H4 (cell line): ENCODE results near the gene MEIS2. TPM values are rescaled to one million over a fixed set of nuclear protein-coding genes. Genes with fewer than 3 reads are reported as not detected.

ENCODE experiments used
- DNase-seq: peaks from one replicate; pipeline ENCODE4 v3.0.0-alpha.2; 2015; ENCODE audit warnings: low spot score
- total RNA-seq: library from RNA; depleted of rRNA; stranded (reverse); fragments of >200 nt; shearing (Covaris generic); gene quantifications from 2 replicates; pipeline ENCODE4 v1.2.3, GENCODE V29; 2014

The MEIS2 gene
- total RNA-seq, 1 experiment from 2014 or later, result 13.0 TPM

- no peak for DNase-seq
Measured at GRCh38 chr15:36879568-36880222, 220.7 kb downstream of the MEIS2 start.

DNA sequence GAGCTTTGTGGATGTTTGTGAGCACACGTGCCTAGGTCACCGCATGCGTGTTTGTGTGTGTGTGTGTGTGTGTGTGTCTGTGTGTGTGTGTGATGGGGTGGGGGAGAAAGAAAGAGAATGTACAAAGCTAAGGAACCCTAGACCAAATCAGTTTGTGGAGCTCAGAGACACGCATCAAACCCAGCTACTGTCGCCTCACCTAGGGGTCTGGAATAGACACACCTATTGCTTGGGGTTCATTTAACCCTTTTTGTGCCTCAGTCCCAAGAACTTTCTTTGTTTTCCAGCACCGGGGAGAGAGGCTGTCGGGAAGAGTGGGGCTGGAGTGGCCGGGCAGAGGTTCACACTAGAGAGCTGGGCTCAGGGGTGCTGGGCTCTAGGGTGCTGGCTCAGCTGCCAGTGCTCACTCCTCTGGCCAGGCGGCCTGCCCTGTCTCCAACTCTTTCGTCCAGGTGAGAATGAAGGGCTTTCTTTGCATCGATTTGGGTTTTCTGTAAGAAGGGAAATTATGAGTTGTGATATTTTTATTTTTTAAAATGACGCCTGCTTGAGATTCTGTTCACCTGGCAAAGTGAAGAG lies 221.6 kb downstream of the MEIS2 start:
- DNase-seq, result no peak

DNA sequence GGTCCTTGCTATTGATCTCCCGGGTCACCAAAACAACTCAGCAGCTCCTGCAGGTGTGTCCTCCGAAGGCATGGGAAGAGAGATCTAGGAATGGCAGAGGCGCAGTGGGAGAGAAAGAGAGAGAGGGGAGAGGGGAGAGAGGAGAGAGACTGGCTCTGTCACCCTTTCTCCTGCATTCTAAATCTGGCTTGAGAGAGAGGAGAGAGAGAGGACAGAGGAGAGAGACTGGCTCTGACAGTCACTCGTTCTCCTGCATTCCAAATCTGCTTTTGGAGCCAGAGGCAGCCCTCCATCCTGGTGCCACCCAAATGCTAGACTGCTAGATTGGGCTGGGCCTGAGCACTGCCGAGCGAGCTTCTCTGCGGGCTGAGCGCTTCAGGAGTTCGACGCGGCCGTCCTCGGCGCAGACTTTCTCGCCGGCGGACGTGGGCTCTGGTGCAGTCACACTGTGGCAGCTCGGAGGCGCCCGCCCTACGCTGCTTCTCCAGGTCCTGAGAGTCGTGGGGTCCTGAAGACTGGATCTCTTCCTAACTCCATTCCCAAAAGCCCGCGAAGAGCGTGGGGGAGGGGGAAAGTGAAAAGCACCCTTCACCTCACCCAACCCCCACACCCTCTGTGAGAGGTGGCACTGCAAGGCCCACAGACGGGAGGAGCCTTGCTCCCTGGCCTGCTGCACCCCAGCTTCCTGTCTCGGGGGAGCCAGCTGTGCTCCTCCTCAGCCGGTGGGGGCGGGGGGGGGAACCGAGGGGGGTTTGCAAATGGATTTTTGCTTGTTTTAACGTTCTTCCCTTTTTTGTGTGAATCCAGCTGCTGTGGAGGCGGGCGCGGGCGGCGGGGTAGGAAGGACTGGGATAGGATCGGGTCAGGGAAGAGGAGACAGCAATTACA lies 222.3 kb downstream of the MEIS2 start:
- no peak for DNase-seq

DNA sequence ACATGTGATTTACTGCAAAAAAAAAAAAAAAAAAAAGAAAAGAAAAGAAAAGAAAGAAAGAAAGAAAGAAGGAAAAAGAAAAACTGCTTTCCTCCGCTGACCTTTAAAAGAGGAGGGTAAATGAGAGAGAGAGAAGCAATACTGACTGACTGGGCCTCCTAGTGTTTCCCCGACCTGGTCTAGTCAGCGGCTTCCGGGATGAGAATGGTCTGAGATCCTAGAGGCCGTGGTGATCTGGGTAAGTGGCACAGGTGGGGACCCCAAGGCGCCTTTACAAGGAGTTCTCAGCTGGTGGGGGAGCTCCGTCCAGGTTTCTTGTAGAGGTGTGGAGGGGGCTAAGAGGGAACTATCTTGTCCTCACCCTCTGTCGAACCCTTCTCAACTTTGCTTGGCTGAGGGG lies 223.1 kb downstream of the MEIS2 start:
- DNase-seq, result no peak

- DNase-seq, result no peak
Measured at GRCh38 chr15:36875740-36876334, 224.5 kb downstream of the MEIS2 start.

GRCh38 chr15:36874930-36875329 lies 225.4 kb downstream of the MEIS2 start:
- DNase-seq, result no peak

DNA sequence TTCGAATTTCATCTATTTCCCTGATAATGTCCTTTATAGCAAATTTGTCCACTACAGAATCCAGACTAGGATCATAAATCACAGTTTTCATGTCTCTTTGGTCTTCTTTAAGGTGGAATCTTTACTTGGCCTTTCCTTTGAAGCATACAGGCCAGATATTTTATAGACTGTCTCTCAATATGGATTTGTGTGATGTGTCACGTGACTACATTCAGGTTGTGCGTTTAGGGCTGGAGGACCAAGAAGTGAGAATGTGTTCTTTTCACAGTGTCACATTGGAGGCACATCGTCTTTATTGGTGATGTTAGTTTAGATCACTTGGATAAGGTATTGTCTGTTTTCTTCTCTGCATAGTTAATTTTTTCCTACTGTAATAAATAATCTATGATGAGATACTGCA lies 232.9 kb downstream of the MEIS2 start:
- DNase-seq, result no peak

DNA sequence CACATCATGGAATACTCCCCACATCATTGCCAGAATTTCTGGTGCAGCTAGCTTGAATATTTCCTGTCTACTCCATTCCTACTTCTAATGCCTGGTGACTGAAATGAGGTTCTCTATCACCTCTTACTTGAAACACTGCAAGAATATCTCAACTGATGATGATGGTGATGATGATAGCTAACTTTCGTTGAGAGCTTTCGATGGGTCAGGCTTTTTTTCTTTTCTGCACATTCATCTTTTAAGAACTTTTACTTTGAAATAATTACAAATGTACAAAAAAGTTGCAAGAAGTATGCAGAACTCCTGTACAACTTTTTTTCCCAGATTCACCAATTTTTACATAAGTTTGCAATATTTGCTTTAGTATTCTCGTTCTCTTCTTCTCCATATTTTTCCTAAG lies 233.5 kb downstream of the MEIS2 start:
- DNase-seq, result no peak

DNA sequence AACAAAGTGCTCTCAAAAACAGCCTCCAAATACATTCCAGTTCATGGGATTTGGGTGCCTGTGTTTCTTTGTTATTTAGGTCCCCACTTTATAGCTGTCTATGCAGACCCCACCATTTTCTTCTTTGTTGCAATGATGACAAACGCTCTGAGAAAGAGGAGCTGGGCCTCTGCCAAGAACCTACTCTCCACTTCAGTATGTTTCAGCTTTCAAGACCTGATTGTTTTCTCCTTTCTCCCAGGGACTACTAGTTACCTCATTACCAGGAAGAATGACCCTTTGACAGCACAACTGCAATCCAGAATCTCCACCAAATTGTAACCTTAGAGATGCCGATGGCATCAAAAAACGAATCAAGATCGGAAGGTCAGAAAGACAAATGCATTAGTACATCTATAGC lies 236.8 kb downstream of the MEIS2 start:
- DNase-seq, result no peak

DNA sequence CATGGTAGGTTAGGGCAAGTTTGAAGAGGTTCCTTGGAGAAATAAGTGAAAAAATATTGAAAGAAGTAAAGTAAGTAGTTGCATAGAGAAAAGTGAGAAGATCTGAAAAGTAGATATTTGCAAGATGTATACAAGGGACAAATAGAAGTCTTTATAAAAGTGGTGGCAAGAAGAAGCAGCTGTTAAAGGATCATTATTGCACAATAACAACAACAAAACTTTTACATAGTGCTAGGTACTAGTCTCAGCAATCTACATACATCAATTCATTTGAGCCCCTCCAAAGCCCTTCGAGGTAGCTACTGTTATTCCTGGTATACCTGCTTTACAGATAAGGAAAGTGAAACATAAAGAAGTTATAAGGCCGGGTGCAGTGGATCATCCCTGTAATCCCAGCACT lies 239.6 kb downstream of the MEIS2 start:
- DNase-seq, result no peak

DNA sequence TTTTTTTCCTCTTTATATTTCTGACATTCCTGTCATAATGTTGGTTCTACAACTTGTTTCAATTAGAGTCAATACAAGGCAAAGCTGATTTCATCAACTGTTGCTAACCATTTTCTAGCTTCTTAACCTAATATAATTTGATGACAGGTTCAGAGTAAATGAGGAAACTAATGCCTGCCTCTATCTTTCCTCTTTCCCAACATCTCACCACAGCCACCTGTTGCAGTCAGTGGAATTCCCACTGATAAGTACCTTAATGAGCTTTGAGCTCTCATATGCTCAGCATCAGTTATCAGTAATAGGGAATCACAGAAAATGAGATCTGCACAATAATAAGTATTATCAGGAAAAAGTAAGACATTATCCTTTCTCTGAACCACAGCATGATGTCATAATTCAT lies 241.9 kb downstream of the MEIS2 start:
- no peak for DNase-seq

DNA sequence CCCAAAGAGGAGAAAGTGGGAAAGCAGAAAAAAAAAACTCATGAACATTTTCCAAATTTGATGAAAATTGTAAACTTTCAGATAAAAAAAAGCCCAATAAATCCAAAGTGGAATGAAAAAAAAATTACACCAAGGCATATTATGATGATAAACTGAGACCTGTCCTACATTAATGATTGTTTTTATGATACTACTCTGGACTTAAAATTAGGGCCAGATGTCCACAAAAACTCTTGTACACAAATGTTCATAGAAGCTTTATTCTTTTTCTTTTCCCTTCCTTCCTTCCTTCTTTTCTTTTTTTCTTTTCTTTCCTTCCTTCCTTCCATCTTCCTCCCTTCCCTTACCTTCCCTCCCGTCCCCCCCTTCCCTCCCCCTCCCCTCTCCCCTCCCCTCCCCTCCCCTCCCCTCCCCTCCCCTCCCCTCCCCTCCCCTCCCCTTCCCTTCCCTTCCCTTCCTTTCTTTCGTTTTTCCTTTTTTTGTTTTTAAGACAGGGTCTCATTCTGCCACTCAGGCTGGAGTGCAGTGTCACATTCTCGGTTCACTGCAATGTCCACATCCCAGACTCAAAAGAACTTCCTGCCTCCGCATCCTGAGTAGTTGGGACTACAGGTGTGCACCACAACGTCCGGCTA lies 243.9 kb downstream of the MEIS2 start:
- DNase-seq, result no peak

- DNase-seq, result no peak
Measured at GRCh38 chr15:36850864-36851263, 249.5 kb downstream of the MEIS2 start.

- DNase-seq, result no peak
Measured at GRCh38 chr15:36845270-36845669, 255.1 kb downstream of the MEIS2 start.

DNA sequence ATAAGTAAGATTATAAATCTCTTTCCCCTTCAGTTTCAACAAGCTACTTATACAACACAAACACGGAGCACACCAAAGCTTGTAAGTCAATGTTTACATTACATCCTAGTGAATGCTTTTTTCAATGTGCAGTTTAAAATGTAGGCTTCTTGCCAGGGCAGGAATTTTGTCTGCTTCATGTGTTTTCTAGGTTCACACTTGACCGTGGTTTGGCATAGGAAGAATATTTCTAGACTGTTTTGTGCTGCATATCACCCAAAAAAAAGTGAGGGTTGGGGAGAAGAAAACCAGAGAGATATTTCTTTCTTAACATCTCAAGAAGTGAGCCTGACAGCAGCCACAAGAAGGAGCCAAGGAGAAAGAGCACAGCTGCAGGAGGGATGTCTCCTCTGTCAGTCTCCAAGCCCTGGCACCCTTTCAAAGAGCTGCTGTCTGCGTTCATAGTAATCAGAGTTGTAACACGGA lies 255.8 kb downstream of the MEIS2 start:
- peak; percentile 21 for DNase-seq

- no peak for DNase-seq
Measured at GRCh38 chr15:36843822-36844221, 256.5 kb downstream of the MEIS2 start.

DNA sequence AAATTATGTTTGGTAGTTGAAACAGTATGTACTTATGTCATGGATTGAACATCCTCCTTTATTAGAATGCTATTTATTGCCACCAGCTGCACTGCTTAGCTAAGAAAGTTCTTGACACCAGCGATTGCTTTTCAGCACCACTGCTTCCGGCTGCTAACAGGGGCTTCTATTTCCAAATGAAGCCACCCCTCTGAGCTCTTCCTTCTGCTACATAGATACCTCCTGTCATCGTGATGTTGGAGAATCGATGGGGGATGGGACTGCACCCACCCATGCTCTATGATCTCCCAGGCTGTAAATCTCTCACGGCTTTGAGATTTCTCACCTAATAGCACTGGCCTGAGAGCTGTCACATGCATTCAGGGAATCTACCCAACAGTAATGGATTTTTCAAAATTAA lies 259.2 kb downstream of the MEIS2 start:
- DNase-seq, result no peak
